Neuronal stem cell (in vitro differentiated cells): ENCODE measurements around the gene APBA3.
A peak's percentile ranks its signal among the peaks of the same experiment; 100 is the strongest.

Experiments
- DNase-seq: peaks from one replicate; pipeline ENCODE4 v3.0.0-alpha.2; 2013; ENCODE audit warnings: low spot score
- H2AFZ ChIP-seq: one replicate; pipeline ENCODE4 v1.6.1; 2013; ENCODE audit warnings: mild to moderate bottlenecking, low read length, inconsistent platforms
- H2AK5ac ChIP-seq: 2 replicates; pipeline ENCODE4 v1.6.1; 2013; ENCODE audit warnings: low read depth, mild to moderate bottlenecking, inconsistent platforms, low read length, moderate library complexity, mixed read lengths
- H2BK120ac ChIP-seq: 2 replicates; pipeline ENCODE4 v1.6.1; 2013; ENCODE audit warnings: low read depth, mild to moderate bottlenecking, inconsistent platforms, low read length, moderate library complexity, mixed read lengths
- H2BK12ac ChIP-seq: one replicate; pipeline ENCODE4 v1.6.1; 2013; ENCODE audit warnings: low read length, inconsistent platforms
- H2BK15ac ChIP-seq: 2 replicates; pipeline ENCODE4 v1.6.1; 2013; ENCODE audit warnings: mild to moderate bottlenecking, low read length, inconsistent platforms, mixed read lengths
- H2BK5ac ChIP-seq: one replicate; pipeline ENCODE4 v1.6.1; 2013; ENCODE audit warnings: inconsistent platforms, mild to moderate bottlenecking, low read length, moderate library complexity
- H3K14ac ChIP-seq: one replicate; pipeline ENCODE4 v1.6.1; 2013; ENCODE audit warnings: low read length, inconsistent platforms
- H3K18ac ChIP-seq: 2 replicates; pipeline ENCODE4 v1.6.1; 2013; ENCODE audit warnings: low read length, inconsistent platforms
- H3K23ac ChIP-seq: 2 replicates; pipeline ENCODE4 v1.6.1; 2013; ENCODE audit warnings: low read depth, mild to moderate bottlenecking, mixed read lengths, low read length, inconsistent platforms; ENCODE audit not compliant: poor library complexity
- H3K27ac ChIP-seq: replicated peaks from 3 replicates; pipeline ENCODE4 v1.5.1; 2013; ENCODE audit warnings: low read length, inconsistent platforms
- H3K27me3 ChIP-seq, 3 experiments: 2 replicates each; pipeline ENCODE4 v1.6.1; 2013; ENCODE audit warnings: low read length in 3 of 3, mild to moderate bottlenecking in 2 of 3, inconsistent platforms in 1 of 3, low read depth in 1 of 3, mixed read lengths in 1 of 3, moderate library complexity in 1 of 3; ENCODE audit not compliant: control insufficient read depth in 3 of 3, insufficient read depth in 3 of 3
- H3K36me3 ChIP-seq, 2 donors: replicated peaks in 1 of 2; 2 replicates each; pipeline ENCODE4 v1.6.1; 2013; ENCODE audit warnings: low read length in 2 of 2; ENCODE audit not compliant: control insufficient read depth in 2 of 2, insufficient read depth in 2 of 2
- H3K4ac ChIP-seq: 2 replicates; pipeline ENCODE4 v1.6.1; 2013; ENCODE audit warnings: inconsistent platforms, mild to moderate bottlenecking, low read length, moderate library complexity
- H3K4me1 ChIP-seq, 2 donors: 1 replicate in 1 of 2; 2 replicates in 1 of 2; pipeline ENCODE4 v1.6.1; 2013; ENCODE audit warnings: low read length in 2 of 2, low read depth in 1 of 2; ENCODE audit not compliant: control insufficient read depth in 2 of 2, insufficient read depth in 1 of 2
- H3K4me2 ChIP-seq: one replicate; pipeline ENCODE4 v1.6.1; 2013; ENCODE audit warnings: mild to moderate bottlenecking, low read length, inconsistent platforms; ENCODE audit not compliant: insufficient read depth, poor library complexity, severe bottlenecking
- H3K4me3 ChIP-seq, 2 donors: 2 replicates each; pipeline ENCODE4 v1.5.1; 2013; ENCODE audit warnings: low read length in 2 of 2, mild to moderate bottlenecking in 2 of 2, inconsistent platforms in 1 of 2, moderate library complexity in 1 of 2
- H3K79me1 ChIP-seq: one replicate; pipeline ENCODE4 v1.6.1; 2013; ENCODE audit warnings: low read depth, mild to moderate bottlenecking, inconsistent platforms, low read length, moderate library complexity
- H3K9ac ChIP-seq: one replicate; pipeline ENCODE4 v1.6.1; 2013; ENCODE audit warnings: mild to moderate bottlenecking, low read depth, low read length, inconsistent platforms; ENCODE audit not compliant: poor library complexity
- H3K9me3 ChIP-seq, 2 donors: replicated peaks in 1 of 2; 2 replicates each; pipeline versions ENCODE3 to v1.6.1; 2013; ENCODE audit warnings: low read length in 2 of 2, mild to moderate bottlenecking in 2 of 2, inconsistent platforms in 1 of 2, low read depth in 1 of 2, mixed read lengths in 1 of 2, moderate library complexity in 1 of 2; ENCODE audit not compliant: control insufficient read depth in 2 of 2, insufficient read depth in 1 of 2
- H4K8ac ChIP-seq: one replicate; pipeline ENCODE4 v1.6.1; 2013; ENCODE audit warnings: low read depth, mild to moderate bottlenecking, inconsistent platforms, low read length, moderate library complexity
- H4K91ac ChIP-seq: one replicate; pipeline ENCODE4 v1.6.1; 2013; ENCODE audit warnings: low read length, low read depth, mild to moderate bottlenecking, inconsistent platforms; ENCODE audit not compliant: poor library complexity
- WGBS, 2 donors: extraction: QIAGEN DNeasy Blood & Tissue Kit; methylation state at CpG; one replicate each; pipeline ENCODE4 v1.1.7; 2013; ENCODE audit warnings: missing lambda C conversion rate in 2 of 2, mixed read lengths in 1 of 2; ENCODE audit not compliant: insufficient read length in 2 of 2, insufficient replicate concordance in 1 of 2; ENCODE audit errors: extremely low coverage in 2 of 2; 5-methylcytosine and 5-hydroxymethylcytosine counted together

Gene APBA3

DNA sequence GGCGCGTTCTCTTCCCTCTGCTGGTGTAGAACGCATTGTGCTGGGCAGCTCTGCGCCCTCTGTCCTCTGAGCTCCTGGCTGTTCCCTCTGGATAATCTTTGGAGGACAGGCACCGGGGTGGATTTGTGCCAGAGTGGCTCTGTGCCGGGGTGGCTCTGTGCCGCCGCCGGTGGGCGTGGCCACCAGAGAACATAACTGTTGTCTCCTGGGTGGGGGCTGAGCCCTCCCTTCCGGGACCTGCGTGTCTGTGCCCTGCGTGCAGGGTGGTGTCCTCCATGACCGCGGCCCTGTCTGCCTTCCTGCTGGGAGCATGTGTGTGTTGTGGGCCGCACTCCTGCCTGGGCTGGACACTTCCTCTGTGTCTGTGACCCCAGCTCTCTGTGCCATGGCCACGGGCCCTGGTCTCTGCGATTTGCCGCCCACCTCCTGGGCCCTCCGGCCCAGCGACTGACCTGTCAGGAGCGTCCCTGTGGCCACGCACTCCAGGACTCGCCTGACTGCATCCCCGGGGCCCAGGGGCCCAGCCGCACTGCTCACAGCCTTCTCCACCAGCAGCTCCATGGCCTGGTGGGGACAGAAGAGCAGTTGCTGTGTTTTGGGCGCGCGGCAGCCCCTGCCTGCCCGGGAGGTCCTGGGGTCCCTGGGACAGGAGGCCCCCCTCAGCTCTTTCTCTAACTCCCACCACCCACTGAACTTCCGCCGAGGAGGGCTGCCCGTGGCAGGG, 47.1 kb upstream of the APBA3 start:
- peaks cover 0 to 3% of the 10 kb centered on the region in 2 donors for H3K36me3 ChIP-seq
- H3K79me1 ChIP-seq: no peaks in the 10 kb centered on the region
- H3K4me3 ChIP-seq: no peak overlapping the region
- peak overlapping the region; percentile 87 for H2BK5ac ChIP-seq
- H2AK5ac ChIP-seq: peak overlapping the region; percentile 81
- DNase-seq: no peak
- H2BK15ac ChIP-seq: peak overlapping the region; percentile 67
- H3K18ac ChIP-seq: peak overlapping the region; percentile 94
- H3K14ac ChIP-seq: no peak overlapping the region
- no peak overlapping the region for H2BK12ac ChIP-seq
- H3K4ac ChIP-seq: no peak overlapping the region
- no peak overlapping the region for H3K4me2 ChIP-seq
- H3K23ac ChIP-seq: peak overlapping the region; percentile 1
- peaks cover 2% of the 10 kb centered on the region in 2 donors for H3K4me1 ChIP-seq
- peaks cover 0 to 9% (median 2%) of the 10 kb centered on the region in 3 experiments for H3K27me3 ChIP-seq
- no peak overlapping the region for H4K91ac ChIP-seq
- no peak overlapping the region for H3K9ac ChIP-seq
- no peak overlapping the region for H4K8ac ChIP-seq
- H3K9me3 ChIP-seq: peaks cover 0 to 5% of the 10 kb centered on the region in 2 donors
- no CpG with 5 or more reads among the region's 33 CpGs for WGBS, 2 donors
- no peak overlapping the region for H3K27ac ChIP-seq
- no peak overlapping the region for H2BK120ac ChIP-seq
- H2AFZ ChIP-seq: no peak overlapping the region

DNA sequence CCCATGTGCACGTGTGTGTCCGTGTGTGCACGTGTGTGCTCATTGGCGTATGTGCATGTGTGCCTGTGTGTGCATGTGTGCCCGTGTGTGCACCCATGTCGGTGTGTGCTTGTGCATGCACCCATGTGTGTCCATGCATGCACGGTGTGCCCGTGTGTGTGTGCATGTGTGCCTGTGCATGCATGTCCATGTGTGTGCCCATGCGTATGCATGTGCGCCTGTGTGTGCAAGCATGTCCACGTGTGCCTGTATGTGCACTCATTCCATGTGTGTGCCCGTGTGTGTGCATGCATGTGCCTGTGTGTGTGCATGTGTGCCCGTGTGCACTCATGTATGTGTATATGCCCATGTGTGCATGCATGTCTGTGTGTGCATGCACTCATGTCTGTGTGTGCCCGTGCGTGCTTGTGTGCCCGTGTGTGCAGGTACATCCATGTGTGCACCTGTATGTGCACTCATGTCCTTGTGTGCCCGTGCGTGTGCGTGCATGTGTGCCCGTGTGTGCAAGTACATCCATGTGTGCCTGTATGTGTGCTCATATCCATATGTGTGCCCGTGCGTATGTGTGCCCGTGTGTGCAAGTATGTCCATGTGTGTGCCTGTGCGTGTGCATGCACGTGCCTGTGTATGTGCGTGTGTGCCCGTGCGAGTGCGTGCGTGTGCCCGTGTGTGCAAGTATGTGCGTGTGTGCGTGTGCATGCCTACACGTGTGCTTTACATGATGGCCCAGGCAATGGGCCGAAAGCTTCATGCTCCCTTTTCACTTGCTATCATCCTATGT, 46.3 kb upstream of the APBA3 start:
- H3K4ac ChIP-seq: no peak overlapping the region
- no peak overlapping the region for H3K4me2 ChIP-seq
- no peak overlapping the region for H2BK5ac ChIP-seq
- no peaks in the 10 kb centered on the region for H3K79me1 ChIP-seq
- peak overlapping the region; percentile 75 for H3K23ac ChIP-seq
- no CpG with 5 or more reads among the region's 35 CpGs for WGBS, 2 donors
- H3K9ac ChIP-seq: peak overlapping the region; percentile 76
- H3K14ac ChIP-seq: peak overlapping the region; percentile 49
- H2BK15ac ChIP-seq: no peak overlapping the region
- H3K27me3 ChIP-seq: peaks cover 0 to 16% (median 4%) of the 10 kb centered on the region in 3 experiments
- H2BK120ac ChIP-seq: no peak overlapping the region
- H3K4me3 ChIP-seq: peak overlapping the region in 1 of 2 donors; percentile 66
- H3K27ac ChIP-seq: no peak overlapping the region
- H2AK5ac ChIP-seq: peak overlapping the region; percentile 34
- no peak overlapping the region for H4K91ac ChIP-seq
- peak overlapping the region; percentile 22 for H3K18ac ChIP-seq
- H2AFZ ChIP-seq: no peak overlapping the region
- no peak overlapping the region for H4K8ac ChIP-seq
- H3K4me1 ChIP-seq: peaks cover 0 to 2% of the 10 kb centered on the region in 2 donors
- no peak overlapping the region for H2BK12ac ChIP-seq
- no peak for DNase-seq
- peaks cover 0 to 3% of the 10 kb centered on the region in 2 donors for H3K36me3 ChIP-seq
- peaks cover 0 to 5% of the 10 kb centered on the region in 2 donors for H3K9me3 ChIP-seq

DNA sequence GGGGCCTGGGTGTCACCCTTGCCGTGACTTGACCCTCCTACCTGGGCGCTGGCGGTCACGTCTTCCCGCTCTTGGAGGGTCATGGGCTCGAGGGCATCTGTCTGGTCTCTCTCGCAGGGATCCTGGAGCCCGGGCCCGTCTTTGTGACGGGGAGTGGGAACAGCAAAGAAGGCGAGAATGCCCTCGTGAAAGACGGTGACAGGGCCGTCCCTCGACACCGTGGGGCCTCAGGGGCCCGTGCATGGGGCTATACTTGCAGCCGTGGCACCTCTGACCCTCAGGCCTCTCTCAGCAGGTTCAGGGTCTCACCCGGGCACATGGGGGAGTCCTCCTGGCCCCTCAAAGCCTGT, 45.6 kb upstream of the APBA3 start:
- peak overlapping the region; percentile 15 for H2BK15ac ChIP-seq
- H3K4ac ChIP-seq: no peak overlapping the region
- H2BK5ac ChIP-seq: no peak overlapping the region
- no peak overlapping the region for H2BK120ac ChIP-seq
- H3K9ac ChIP-seq: no peak overlapping the region
- DNase-seq: no peak
- no peak overlapping the region for H3K4me3 ChIP-seq
- no CpG with 5 or more reads among the region's 19 CpGs for WGBS, 2 donors
- no peak overlapping the region for H3K18ac ChIP-seq
- H3K23ac ChIP-seq: peak overlapping the region; percentile 75
- peaks cover 0 to 2% of the 10 kb centered on the region in 2 donors for H3K4me1 ChIP-seq
- H3K27ac ChIP-seq: no peak overlapping the region
- peaks cover 0 to 5% of the 10 kb centered on the region in 2 donors for H3K9me3 ChIP-seq
- H2AK5ac ChIP-seq: peak overlapping the region; percentile 60
- H3K36me3 ChIP-seq: peaks cover 0 to 3% of the 10 kb centered on the region in 2 donors
- no peak overlapping the region for H3K4me2 ChIP-seq
- peak overlapping the region; percentile 49 for H3K14ac ChIP-seq
- no peak overlapping the region for H2BK12ac ChIP-seq
- no peaks in the 10 kb centered on the region for H3K79me1 ChIP-seq
- no peak overlapping the region for H4K8ac ChIP-seq
- no peak overlapping the region for H4K91ac ChIP-seq
- H2AFZ ChIP-seq: no peak overlapping the region
- peaks cover 0 to 22% (median 7%) of the 10 kb centered on the region in 3 experiments for H3K27me3 ChIP-seq

DNA sequence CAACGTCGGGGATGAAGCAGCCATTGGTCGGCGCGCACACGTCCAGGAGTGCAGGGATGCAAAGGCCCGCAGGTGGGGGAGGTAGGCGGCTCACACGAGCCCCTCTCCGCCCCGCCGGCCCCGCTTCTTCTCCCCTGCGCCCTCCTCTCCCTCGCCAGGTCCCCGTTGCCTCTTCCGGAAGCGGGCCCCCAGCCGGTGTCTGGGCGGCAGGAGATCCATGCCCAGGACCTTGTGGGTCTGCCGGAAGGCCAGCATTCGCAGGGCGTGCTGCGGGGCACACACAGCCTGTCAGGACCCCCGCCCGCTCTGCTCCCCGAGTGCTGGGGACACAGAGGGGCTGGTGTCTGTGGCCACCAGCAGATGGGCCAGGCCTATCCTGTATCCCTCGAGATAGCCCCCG, 44.4 kb upstream of the APBA3 start:
- H2BK12ac ChIP-seq: no peak overlapping the region
- H3K79me1 ChIP-seq: no peaks in the 10 kb centered on the region
- no peak overlapping the region for H4K8ac ChIP-seq
- H3K4me1 ChIP-seq: peaks cover 8 to 9% of the 10 kb centered on the region in 2 donors
- no peak overlapping the region for H3K9ac ChIP-seq
- H3K27ac ChIP-seq: no peak overlapping the region
- no CpG with 5 or more reads among the region's 29 CpGs for whole genome bisulfite sequencing, 2 donors
- no peak overlapping the region for H3K4me3 ChIP-seq
- no peak overlapping the region for H2AK5ac ChIP-seq
- peaks cover 0 to 34% (median 19%) of the 10 kb centered on the region in 3 experiments for H3K27me3 ChIP-seq
- DNase-seq: no peak
- peaks cover 0 to 5% of the 10 kb centered on the region in 2 donors for H3K9me3 ChIP-seq
- H3K14ac ChIP-seq: no peak overlapping the region
- H3K23ac ChIP-seq: no peak overlapping the region
- no peak overlapping the region for H2BK120ac ChIP-seq
- peaks cover 0 to 3% of the 10 kb centered on the region in 2 donors for H3K36me3 ChIP-seq
- H3K4me2 ChIP-seq: no peak overlapping the region
- no peak overlapping the region for H4K91ac ChIP-seq
- no peak overlapping the region for H2BK15ac ChIP-seq
- H2AFZ ChIP-seq: no peak overlapping the region
- no peak overlapping the region for H3K4ac ChIP-seq
- no peak overlapping the region for H2BK5ac ChIP-seq
- no peak overlapping the region for H3K18ac ChIP-seq
